Activated CD4-positive, alpha-beta T cell treated with anti-CD3 and anti-CD28 coated beads, Interleukin-2, amount 50 U/mL, for 4 hours (primary cell): ENCODE data around the gene SOAT2.
"Not testable (repeated sequence)": the region's sequence is repeated elsewhere in the genome, so short reads cannot be mapped to it uniquely, and the experiment has no call there.

Experiments
- DNase-seq, 2 experiments: peaks; one replicate each; pipeline ENCODE4 v3.0.0-alpha.2; 2020

The SOAT2 gene

DNA sequence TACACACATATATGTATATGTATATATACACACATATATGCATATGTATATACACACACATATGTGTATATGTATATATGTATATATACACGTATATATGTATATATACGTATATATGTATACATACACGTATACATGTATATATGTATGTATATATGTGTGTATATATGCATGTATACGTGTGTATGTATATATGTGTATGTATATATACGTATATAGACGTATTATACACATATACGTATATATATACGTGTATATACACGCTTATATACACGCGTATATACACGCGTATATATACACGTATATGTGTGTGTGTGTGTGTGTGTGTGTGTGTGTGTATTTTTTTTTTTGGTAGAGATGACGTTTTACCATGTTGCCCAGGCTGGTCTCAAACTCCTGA, 44.4 kb downstream of the SOAT2 start:
- no peak for DNase-seq

DNA sequence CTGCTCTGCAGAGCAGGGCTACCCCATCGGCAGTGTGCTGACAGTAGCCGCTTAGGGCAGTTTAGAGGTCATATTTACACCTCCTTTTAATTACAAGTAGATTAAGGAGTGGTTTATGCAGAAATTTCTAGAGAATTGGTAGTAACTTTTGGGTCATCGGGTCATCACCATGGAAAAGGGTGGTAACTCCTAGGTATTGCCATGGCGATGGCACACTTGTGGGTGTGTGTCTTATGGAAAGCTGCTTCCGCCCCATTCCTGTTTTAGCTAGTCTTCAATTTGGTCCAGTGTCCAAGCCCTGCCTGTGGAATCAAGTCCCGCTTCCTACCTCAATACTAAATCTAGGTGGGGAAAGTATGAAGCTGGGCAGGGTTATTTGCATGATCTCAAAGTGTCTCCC, 47.8 kb downstream of the SOAT2 start:
- no peak for DNase-seq

DNA sequence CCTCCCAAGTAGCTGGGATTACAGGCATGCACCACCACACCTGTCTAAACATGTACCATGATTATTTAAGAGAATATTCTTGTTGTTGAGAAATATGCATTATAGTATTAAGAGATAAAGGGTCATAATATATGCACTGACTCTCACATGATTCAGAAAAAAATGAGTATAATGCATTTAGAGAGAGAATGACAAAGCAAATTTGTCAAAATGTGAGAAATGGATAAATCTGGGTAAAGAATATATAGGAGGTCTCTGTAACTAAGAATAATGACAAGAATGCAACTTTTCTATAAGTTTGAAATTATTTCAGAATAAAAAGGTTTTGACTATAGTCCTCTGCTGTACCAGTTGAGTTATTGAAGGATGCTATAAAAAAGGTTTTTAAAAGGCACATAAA, 49.1 kb downstream of the SOAT2 start:
- DNase-seq = no peak

DNA sequence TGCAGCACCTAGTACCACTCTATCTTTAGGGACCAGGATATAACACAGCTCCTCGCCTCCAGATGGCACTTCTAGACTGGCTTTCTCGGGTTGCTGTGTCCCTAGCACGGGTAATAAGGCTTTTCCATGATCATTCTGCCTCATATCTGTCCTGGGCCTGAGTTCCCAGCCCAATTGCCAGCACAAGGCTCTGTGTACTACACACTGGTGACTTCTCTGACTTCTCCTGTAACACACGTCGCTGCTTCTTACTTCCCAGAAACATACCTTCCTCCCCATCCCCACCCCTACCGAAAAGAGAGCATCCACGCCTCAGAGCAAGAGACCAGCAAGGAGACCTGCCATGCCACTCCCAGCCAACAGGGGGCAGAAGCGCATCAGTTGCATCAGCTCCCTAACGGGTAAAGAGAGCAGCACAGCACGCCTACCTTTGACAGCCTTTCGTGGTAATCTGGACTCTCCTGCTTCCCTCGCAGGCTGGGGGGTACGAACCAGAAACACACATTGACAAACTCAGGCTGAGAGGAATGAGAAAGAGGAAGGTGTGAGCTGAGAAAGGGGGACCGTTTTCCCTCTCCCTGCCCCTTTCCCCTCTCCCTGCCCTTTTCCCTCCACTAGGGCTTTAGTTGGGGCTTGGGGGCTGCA, 56.0 kb downstream of the SOAT2 start:
- DNase-seq = peak; percentile 89 to 91

- no peak for DNase-seq
Observed at GRCh38 chr12:53160000-53160399, 56.7 kb downstream of the SOAT2 start.

DNA sequence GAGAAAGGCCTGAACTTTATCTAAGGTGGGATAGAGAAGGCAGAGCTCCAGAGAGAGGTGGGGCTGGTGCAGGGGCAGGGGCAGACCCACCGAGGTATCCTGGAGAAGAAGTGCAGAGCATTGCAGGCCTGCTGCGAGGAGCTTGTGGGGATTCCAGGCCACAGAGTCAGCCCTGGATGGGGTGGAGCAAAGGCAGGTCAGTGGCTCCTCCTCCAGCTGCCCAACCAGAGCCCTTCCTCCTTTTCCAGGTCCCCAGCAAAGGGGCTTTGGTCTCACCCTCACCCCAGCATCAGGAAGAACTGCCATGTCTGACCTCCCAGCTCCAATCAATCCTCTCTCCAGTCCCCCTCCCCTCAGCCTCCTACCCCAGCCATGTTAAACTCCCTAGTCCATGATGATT, 57.4 kb downstream of the SOAT2 start:
- no peak for DNase-seq

- no peak for DNase-seq
Observed at GRCh38 chr12:53161119-53161911, 58.0 kb downstream of the SOAT2 start.

DNA sequence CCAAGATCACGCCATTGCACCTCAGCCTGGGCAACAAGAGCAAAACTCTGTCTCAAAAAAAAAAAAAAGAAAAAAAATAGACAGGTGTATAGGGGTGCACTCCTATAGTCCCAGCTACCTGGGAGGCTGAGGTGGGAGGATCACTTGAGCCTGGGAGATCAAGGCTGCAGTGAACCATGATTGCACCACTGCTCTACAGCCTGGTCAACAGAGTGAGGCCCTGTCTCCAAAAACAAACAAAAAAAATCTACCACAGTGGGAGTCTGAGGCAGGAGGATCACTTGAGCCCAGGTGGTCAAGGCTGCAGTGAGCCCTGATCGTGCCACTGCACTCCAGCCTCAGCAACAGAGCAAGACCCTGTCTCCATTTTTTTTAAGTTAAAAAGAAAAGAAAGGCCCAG, 59.7 kb downstream of the SOAT2 start:
- DNase-seq = not testable (repeated sequence)

DNA sequence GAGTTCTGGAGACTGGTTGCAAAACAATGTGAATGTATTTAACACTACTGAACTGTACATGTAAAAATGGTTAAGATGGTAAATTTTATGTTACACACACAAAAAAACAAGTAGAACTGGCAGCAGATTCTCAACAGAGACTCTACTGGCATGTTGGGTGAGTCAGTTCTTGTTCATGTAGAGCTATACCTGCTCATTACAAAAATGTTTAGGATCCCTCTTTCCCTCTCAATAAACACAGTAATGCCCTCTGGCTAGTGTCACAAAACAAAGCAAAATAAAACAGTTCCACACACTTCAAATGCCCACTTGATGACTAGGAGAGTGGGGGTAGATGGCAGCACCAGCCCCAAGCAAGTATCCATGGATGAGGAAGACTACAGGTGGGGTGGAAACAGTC, 63.6 kb downstream of the SOAT2 start:
- no peak for DNase-seq

- DNase-seq = no peak
Observed at GRCh38 chr12:53169644-53170043, 66.4 kb downstream of the SOAT2 start.

- no peak for DNase-seq
Observed at GRCh38 chr12:53170215-53170614, 66.9 kb downstream of the SOAT2 start.

GRCh38 chr12:53170876-53171724, 67.8 kb downstream of the SOAT2 start:
- DNase-seq = no peak

DNA sequence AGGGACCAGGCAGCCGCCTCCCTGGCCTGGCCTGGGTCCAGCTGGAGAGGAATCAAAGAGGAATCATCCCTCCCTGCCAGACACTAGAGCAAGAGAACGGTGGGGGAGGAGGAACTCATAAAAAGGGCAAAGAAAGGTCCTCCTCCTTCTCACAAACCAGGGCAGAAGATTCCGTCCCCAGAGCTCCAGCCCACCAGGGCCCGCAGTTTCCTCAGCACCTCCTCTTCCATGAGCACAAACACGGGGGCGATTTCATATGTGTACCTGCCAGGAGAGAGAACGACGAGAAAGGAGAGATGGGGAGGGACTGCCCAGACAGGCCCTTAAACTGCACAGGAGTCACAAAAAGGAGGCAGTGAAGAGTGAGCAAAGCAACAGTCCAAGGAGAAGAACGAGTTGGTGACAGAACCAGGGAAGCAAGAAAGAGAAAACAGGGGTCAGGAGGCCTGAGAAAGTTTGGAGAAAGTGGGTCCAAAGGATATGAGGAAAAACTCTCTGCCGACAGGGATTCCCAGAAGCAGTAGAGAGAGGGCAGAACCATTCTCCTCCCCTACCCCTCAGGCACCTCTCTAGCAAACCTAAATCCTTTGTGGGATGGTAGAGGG, 68.5 kb downstream of the SOAT2 start:
- no peak for DNase-seq

DNA sequence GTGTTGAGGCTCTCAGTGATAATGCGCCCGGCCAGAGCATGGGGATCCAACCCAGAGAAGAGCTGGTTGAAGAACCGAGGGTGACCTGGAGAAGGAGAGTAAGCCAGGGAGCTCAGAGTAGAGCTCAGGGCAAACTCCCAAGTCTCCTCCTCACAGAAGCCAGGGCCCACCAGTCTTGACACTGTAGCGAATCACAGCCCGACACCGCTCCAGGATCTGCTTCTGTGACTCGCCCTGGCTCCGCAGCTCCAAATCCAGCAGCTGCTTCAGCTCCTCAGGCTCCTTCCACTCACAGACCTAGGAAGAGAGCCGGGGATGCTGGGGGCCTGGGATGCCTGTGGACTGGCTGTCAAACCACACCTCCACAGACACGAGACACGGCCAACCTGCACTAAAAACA, 69.1 kb downstream of the SOAT2 start:
- no peak for DNase-seq

DNA sequence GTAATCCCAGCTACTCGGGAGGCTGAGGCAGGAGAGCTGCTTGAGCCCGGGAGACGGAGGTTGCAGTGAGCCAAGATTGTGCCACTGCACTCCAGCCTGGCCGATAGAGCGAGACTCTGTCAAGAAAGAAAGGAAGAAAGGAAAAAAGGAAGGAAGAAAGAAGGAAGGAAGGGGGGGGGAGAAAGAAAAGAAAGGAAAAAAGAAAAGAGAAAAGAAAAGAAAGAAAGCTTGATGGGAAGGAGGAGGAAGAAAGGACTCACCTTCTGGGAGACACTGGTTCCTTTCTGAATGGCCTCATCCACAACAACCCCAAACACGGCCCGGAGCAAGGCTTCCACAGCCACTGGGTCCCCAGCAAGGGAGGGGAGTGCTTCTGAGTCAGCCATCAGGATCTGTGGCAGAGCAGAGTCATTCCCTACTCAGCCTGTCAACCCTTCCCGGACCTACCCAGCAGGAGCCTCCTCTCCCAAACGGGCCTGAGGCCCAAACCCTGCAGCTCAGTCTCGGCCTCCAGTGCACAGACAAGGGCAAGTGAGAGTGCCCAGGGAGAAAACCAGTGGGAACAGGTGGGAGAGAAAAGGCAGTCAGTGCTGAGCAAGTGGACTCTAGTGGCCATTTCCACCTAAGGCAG, 69.9 kb downstream of the SOAT2 start:
- no peak for DNase-seq
